OCI-LY3 (cell line): ENCODE data around the gene ANTXR2.
"Not testable (repeated sequence)": the region's sequence is repeated elsewhere in the genome, so short reads cannot be mapped to it uniquely, and the experiment has no call there.

Experiments used
- H2AFZ ChIP-seq: fragments of 200-600, 300-600 bp; shearing (Covaris generic); 2 replicates; pipeline ENCODE4 v1.6.0; 2014; ENCODE audit warnings: antibody characterized with exemption, low read depth, low read length
- H3K27ac ChIP-seq: fragments of 200-600, 300-600 bp; sonication (generic); 2 replicates; pipeline ENCODE4 v1.5.1; 2014; ENCODE audit warnings: mild to moderate bottlenecking, low read length, moderate library complexity, mixed read lengths
- H3K27me3 ChIP-seq: fragments of 200-600, 300-600 bp; sonication (generic); 2 replicates; pipeline ENCODE4 v1.6.1; 2014; ENCODE audit warnings: low read depth, low read length, mixed read lengths
- H3K36me3 ChIP-seq: fragments of 200-600, 300-600 bp; sonication (generic); replicated peaks from 2 replicates; pipeline ENCODE3; 2014; ENCODE audit warnings: low read depth, low read length, mixed read lengths
- H3K4me1 ChIP-seq: fragments of 300-600, 200-600 bp; sonication (generic); 2 replicates; pipeline ENCODE4 v1.6.1; 2014; ENCODE audit warnings: low read length, mixed read lengths
- H3K4me2 ChIP-seq: fragments of 200-600, 300-600 bp; sonication (generic); 2 replicates; pipeline ENCODE4 v1.6.1; 2014; ENCODE audit warnings: low read length, mixed read lengths
- H3K4me3 ChIP-seq: fragments of 300-600, 200-600 bp; sonication (generic); 2 replicates; pipeline ENCODE4 v1.5.1; 2014; ENCODE audit warnings: antibody characterized with exemption, mild to moderate bottlenecking, low read length, moderate library complexity
- H3K79me2 ChIP-seq: fragments of 300-600, 200-600 bp; shearing (Covaris generic); 2 replicates; pipeline ENCODE4 v1.6.1; 2014; ENCODE audit warnings: mild to moderate bottlenecking, low read length, mixed read lengths
- H3K9ac ChIP-seq: fragments of 300-600, 200-600 bp; shearing (Covaris generic); 2 replicates; pipeline ENCODE4 v1.6.0; 2014; ENCODE audit warnings: mild to moderate bottlenecking, low read length, moderate library complexity
- H3K9me3 ChIP-seq: fragments of 200-600, 300-600 bp; shearing (Covaris generic); 2 replicates; pipeline ENCODE4 v1.6.1; 2014; ENCODE audit warnings: low read length, mixed read lengths; ENCODE audit not compliant: insufficient read depth
- H4K20me1 ChIP-seq: fragments of 200-600, 300-600 bp; sonication (generic); 2 replicates; pipeline ENCODE4 v1.6.1; 2016; ENCODE audit warnings: low read length, mixed read lengths; ENCODE audit not compliant: insufficient read depth
- EZH2phosphoT487 ChIP-seq: fragments of 200-600 bp; shearing (Covaris generic); IDR thresholded peaks from 2 replicates; pipeline ENCODE4 v1.6.1; 2018; ENCODE audit warnings: antibody characterized with exemption, mixed run types, low read depth
- TF ChIP-seq, protein P1 (sequence below): fragments of 200-600, 300-600 bp; sonication (generic); IDR thresholded peaks from 2 replicates; pipeline ENCODE4 v1.5.1; 2014; ENCODE audit warnings: antibody characterized with exemption, low read length, low read depth

The ANTXR2 gene

DNA sequence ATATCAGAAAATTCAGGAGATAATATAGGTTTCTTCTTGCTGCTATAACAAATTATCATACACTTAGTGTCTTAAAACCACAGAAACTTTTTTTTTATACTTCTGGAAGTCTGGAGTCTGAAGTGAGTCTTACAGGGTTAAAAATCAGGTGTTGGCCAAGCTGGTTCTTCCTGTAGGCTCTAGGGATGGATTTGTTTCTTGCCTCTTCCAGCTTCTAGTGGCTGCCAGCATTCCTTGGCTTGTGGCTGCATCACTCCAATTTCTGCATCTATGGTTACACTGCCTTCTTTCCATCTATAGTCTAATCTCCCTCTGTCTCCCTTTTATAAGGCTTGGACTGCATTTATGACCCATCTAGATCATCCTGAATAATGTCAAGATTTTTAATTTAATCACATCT, 68.7 kb downstream of the ANTXR2 start:
- no peaks in the 10 kb centered on the region for H3K79me2 ChIP-seq
- no peak overlapping the region for H3K4me2 ChIP-seq
- no peaks in the 10 kb centered on the region for H3K9me3 ChIP-seq
- TF ChIP-seq, protein P1, sequence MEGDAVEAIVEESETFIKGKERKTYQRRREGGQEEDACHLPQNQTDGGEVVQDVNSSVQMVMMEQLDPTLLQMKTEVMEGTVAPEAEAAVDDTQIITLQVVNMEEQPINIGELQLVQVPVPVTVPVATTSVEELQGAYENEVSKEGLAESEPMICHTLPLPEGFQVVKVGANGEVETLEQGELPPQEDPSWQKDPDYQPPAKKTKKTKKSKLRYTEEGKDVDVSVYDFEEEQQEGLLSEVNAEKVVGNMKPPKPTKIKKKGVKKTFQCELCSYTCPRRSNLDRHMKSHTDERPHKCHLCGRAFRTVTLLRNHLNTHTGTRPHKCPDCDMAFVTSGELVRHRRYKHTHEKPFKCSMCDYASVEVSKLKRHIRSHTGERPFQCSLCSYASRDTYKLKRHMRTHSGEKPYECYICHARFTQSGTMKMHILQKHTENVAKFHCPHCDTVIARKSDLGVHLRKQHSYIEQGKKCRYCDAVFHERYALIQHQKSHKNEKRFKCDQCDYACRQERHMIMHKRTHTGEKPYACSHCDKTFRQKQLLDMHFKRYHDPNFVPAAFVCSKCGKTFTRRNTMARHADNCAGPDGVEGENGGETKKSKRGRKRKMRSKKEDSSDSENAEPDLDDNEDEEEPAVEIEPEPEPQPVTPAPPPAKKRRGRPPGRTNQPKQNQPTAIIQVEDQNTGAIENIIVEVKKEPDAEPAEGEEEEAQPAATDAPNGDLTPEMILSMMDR: no peak
- H3K27ac ChIP-seq: no peak overlapping the region
- no peak overlapping the region for H2AFZ ChIP-seq
- H3K4me3 ChIP-seq: no peak overlapping the region
- H4K20me1 ChIP-seq: no peaks in the 10 kb centered on the region
- H3K9ac ChIP-seq: no peak overlapping the region
- peaks cover 10% of the 10 kb centered on the region for H3K4me1 ChIP-seq
- H3K36me3 ChIP-seq: peaks cover 3% of the 10 kb centered on the region
- no peaks in the 10 kb centered on the region for H3K27me3 ChIP-seq

DNA sequence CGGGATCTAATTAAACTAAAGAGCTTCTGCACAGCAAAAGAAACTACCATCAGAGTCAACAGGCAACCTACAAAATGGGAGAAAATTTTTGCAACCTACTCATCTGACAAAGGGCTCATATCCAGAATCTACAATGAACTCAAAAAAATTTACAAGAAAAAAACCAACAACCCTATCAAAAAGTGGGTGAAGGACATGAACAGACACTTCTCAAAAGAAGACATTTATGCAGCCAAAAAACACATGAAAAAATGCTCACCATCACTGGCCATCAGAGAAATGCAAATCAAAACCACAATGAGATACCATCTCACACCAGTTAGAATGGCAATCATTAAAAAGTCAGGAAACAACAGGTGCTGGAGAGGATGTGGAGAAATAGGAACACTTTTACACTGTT, 70.5 kb downstream of the ANTXR2 start:
- H3K4me3 ChIP-seq, H2AFZ ChIP-seq, H3K36me3 ChIP-seq, H3K4me2 ChIP-seq, H4K20me1 ChIP-seq, H3K27me3 ChIP-seq, H3K9ac ChIP-seq, H3K4me1 ChIP-seq, H3K9me3 ChIP-seq, H3K27ac ChIP-seq, H3K79me2 ChIP-seq: not testable (repeated sequence)

DNA sequence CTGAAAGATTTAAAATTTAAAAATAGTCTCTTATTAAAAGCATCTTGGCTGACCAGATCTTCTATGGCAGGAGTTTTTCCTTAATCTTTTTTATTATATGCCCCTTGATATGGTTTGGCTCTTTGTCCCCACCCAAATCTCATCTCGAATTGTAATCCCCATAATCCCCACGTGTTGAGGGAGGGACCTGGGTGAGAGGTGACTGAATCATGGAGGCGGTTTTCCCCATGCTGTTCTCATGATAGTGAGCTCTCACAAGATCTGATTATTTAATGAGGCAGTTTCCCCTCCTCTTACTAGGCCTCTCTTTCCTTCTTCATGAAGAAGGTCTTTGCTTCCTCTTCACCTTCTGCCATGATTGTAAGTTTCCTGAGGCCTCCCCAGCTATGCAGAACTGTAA, 74.0 kb downstream of the ANTXR2 start:
- H3K4me1 ChIP-seq, H2AFZ ChIP-seq, H3K36me3 ChIP-seq, H4K20me1 ChIP-seq, H3K9me3 ChIP-seq, H3K79me2 ChIP-seq, H3K27me3 ChIP-seq, H3K4me2 ChIP-seq, H3K9ac ChIP-seq, H3K27ac ChIP-seq, H3K4me3 ChIP-seq: not testable (repeated sequence)

DNA sequence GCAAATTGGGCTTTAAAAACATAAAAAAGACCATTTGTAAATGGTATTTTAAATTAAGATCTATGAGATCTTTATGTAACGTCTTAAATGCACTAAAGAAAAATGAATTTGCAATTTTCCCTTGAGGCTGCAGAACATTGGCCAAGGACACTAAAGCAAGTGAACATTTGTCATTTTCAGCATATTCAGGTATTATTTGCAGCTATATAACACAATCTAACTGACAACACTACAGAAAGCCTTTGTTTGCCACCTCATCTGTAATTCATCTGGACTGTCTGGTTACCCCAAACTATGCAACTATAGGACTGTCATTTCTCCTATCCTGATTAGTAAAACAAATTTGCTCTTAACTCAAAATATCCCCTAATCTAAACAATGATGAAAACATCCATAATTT, 74.8 kb downstream of the ANTXR2 start:
- Histone ChIP-seq H2AFZ (no peak overlapping the region), H3K27me3 (no peaks in the 10 kb centered on the region), H3K4me2 (no peak overlapping the region), H3K27ac (no peak overlapping the region), H3K4me3 (no peak overlapping the region), H3K4me1 (no peaks in the 10 kb centered on the region), H3K9me3 (no peaks in the 10 kb centered on the region), H3K36me3 (no peaks in the 10 kb centered on the region), H3K79me2 (no peaks in the 10 kb centered on the region), H4K20me1 (no peaks in the 10 kb centered on the region), H3K9ac (no peak overlapping the region)
- no peak for TF ChIP-seq EZH2phosphoT487
- TF ChIP-seq, protein P1: no peak

DNA sequence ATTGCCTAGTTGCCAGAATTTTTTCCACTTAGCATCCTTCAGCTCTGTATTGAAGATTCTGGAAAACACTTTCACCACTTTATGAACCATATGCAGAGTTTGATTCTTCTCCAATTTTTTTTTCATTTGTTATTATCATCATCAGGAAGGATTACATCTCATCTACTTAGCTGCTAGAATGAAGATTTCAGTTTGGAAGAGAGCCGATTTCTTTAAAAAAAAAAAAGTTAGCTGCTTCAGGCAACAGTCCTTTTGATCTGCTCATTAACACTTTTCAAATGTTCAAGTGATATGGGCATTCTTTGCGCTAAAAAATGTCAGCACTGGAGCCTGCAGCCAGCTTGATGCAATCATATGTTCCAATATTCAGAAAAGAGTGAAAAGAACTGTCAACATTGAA, 76.2 kb downstream of the ANTXR2 start:
- no peaks in the 10 kb centered on the region for H3K27me3 ChIP-seq
- no peaks in the 10 kb centered on the region for H3K9me3 ChIP-seq
- H2AFZ ChIP-seq: no peak overlapping the region
- H4K20me1 ChIP-seq: no peaks in the 10 kb centered on the region
- H3K4me1 ChIP-seq: no peaks in the 10 kb centered on the region
- no peak overlapping the region for H3K4me3 ChIP-seq
- H3K36me3 ChIP-seq: no peaks in the 10 kb centered on the region
- TF ChIP-seq, protein P1: no peak
- no peak for TF ChIP-seq EZH2phosphoT487
- H3K4me2 ChIP-seq: no peak overlapping the region
- no peak overlapping the region for H3K9ac ChIP-seq
- H3K27ac ChIP-seq: no peak overlapping the region
- no peaks in the 10 kb centered on the region for H3K79me2 ChIP-seq
